B cell (primary cell): ENCODE data around the gene PPP1R15A. TPM values are rescaled to one million over a fixed set of nuclear protein-coding genes. Genes with fewer than 3 reads are reported as not detected.
"Not testable (repeated sequence)": the region's sequence is repeated elsewhere in the genome, so short reads cannot be mapped to it uniquely, and the experiment has no call there.

Source experiments
- ATAC-seq: fragments of 200-7000 bp; cut with Tn5 transposase; one replicate; pipeline ENCODE4 v1.10.0; 2021; ENCODE audit warnings: low read depth, mild to moderate bottlenecking, moderate number of reproducible peaks, moderate library complexity
- CTCF ChIA-PET: fragments of 350-600 bp; sonication (Branson Sonifier 250); formaldehyde crosslinking; loops from one replicate; lab custom pipeline; 2021; ENCODE audit warnings: antibody characterized with exemption, inconsistent platforms; lab: Charles Lee
- POLR2A ChIA-PET: fragments of 350-600 bp; sonication (Branson Sonifier 250); formaldehyde crosslinking; loops from one replicate; lab custom pipeline; 2021; ENCODE audit warnings: antibody characterized with exemption; lab: Charles Lee
- DNase-seq: peaks from one replicate; pipeline ENCODE4 v3.0.0; 2013
- H2AFZ ChIP-seq: 2 replicates; pipeline ENCODE4 v1.6.1; 2012; ENCODE audit warnings: mild to moderate bottlenecking, low read depth, low read length; ENCODE audit not compliant: insufficient read depth, poor library complexity, severe bottlenecking
- H3K27ac ChIP-seq, 2 donors: 1 replicate in 1 of 2; 2 replicates in 1 of 2; pipeline ENCODE4 v1.5.1; 2012 to 2013; ENCODE audit warnings: low read length in 2 of 2, mild to moderate bottlenecking in 2 of 2, moderate library complexity in 1 of 2
- H3K27me3 ChIP-seq, 4 experiments: fragments of 200-600 bp in 1 of 4; sonication (generic) in 1 of 4; replicated peaks in 1 of 4; 1 replicate in 2 of 4; 2 replicates in 2 of 4; pipeline versions ENCODE4 v1.6.1 to v1.7.0; 2013 to 2016; ENCODE audit warnings: low read length in 3 of 4, mild to moderate bottlenecking in 2 of 4, mixed read lengths in 1 of 4, moderate library complexity in 1 of 4; ENCODE audit not compliant: insufficient read depth in 4 of 4, control insufficient read depth in 3 of 4; ENCODE audit errors: control extremely low read depth in 1 of 4
- H3K36me3 ChIP-seq, 2 experiments: replicated peaks in 1 of 2; 1 replicate in 1 of 2; 2 replicates in 1 of 2; pipeline versions ENCODE4 v1.6.1 to v1.7.1; 2013; ENCODE audit warnings: low read length in 1 of 2; ENCODE audit not compliant: insufficient read depth in 2 of 2, control insufficient read depth in 1 of 2; ENCODE audit errors: control extremely low read depth in 1 of 2, extremely low read depth in 1 of 2
- H3K4me1 ChIP-seq, 2 donors: fragments of 200-600 bp in 1 of 2; sonication (generic) in 1 of 2; 1 replicate in 1 of 2; 2 replicates in 1 of 2; pipeline versions ENCODE4 v1.5.1 to v1.6.1; 2013 to 2017; ENCODE audit warnings: low read length in 2 of 2; ENCODE audit not compliant: control insufficient read depth in 2 of 2, insufficient read depth in 2 of 2
- H3K4me2 ChIP-seq: replicated peaks from 2 replicates; pipeline ENCODE3; 2012; ENCODE audit warnings: mild to moderate bottlenecking, low read depth, low read length; ENCODE audit not compliant: poor library complexity, severe bottlenecking
- H3K4me3 ChIP-seq, 5 experiments: fragments of 200-600 bp in 1 of 5; sonication (generic) in 1 of 5; 1 replicate in 3 of 5; 2 replicates in 2 of 5; pipeline versions ENCODE4 v1.5.1 to v1.7.0; 2011 to 2016; ENCODE audit warnings: low read length in 4 of 5, mild to moderate bottlenecking in 4 of 5, low read depth in 2 of 5, control low read depth in 1 of 5, moderate library complexity in 1 of 5; ENCODE audit not compliant: insufficient read depth in 1 of 5; ENCODE audit errors: control extremely low read depth in 1 of 5, extremely low read depth in 1 of 5
- H3K79me2 ChIP-seq: fragments of 200-600 bp; sonication (generic); one replicate; pipeline ENCODE4 v1.6.0; 2016; ENCODE audit warnings: low read length; ENCODE audit not compliant: control insufficient read depth, insufficient read depth
- H3K9ac ChIP-seq: fragments of 200-600 bp; sonication (generic); 2 replicates; pipeline ENCODE4 v1.6.1; 2017; ENCODE audit warnings: mild to moderate bottlenecking, low read length, moderate library complexity
- H3K9me3 ChIP-seq, 3 donors: one replicate each; pipeline versions ENCODE4 v1.6.1 to v1.7.1; 2013; ENCODE audit warnings: low read length in 2 of 3; ENCODE audit not compliant: control insufficient read depth in 2 of 3, insufficient read depth in 1 of 3; ENCODE audit errors: control extremely low read depth in 1 of 3
- H4K20me1 ChIP-seq: 2 replicates; pipeline ENCODE4 v1.6.0; 2012; ENCODE audit warnings: mild to moderate bottlenecking, low read length; ENCODE audit not compliant: insufficient read depth, control insufficient read depth, poor library complexity, severe bottlenecking
- H3K27ac Mint-ChIP-seq: one replicate; pipeline ENCODE4 v1.8.0; 2021; ENCODE audit warnings: mixed read lengths
- H3K27me3 Mint-ChIP-seq: one replicate; pipeline ENCODE4 v1.8.0; 2021; ENCODE audit warnings: mixed read lengths
- H3K4me1 Mint-ChIP-seq: one replicate; pipeline ENCODE4 v1.8.0; 2021; ENCODE audit warnings: mixed read lengths
- H3K4me3 Mint-ChIP-seq: one replicate; pipeline ENCODE4 v1.8.0; 2021; ENCODE audit warnings: mixed read lengths
- H3K9me3 Mint-ChIP-seq: one replicate; pipeline ENCODE4 v1.8.0; 2022; ENCODE audit warnings: mixed read lengths; ENCODE audit not compliant: insufficient read depth
- EZH2 ChIP-seq: IDR thresholded peaks from 2 replicates; pipeline ENCODE4 v1.6.1; 2012; ENCODE audit warnings: borderline replicate concordance, low read depth, mild to moderate bottlenecking, moderate library complexity, low read length; ENCODE audit not compliant: insufficient read depth, poor library complexity, severe bottlenecking
- WGBS: methylation state at CpG from one replicate; pipeline ENCODE4 v1.1.5; 2013; ENCODE audit warnings: missing lambda C conversion rate; ENCODE audit not compliant: insufficient coverage; 5-methylcytosine and 5-hydroxymethylcytosine counted together
- intact Hi-C: fragments of 100-400 bp; cut with micrococcal nuclease; formaldehyde crosslinking; loops from one replicate; pipeline ENCODE4 v1.10.0; 2022
- polyA plus RNA-seq: library from polyadenylated mRNA; depleted of rRNA; stranded (reverse); fragments of >200 nt; gene quantifications from 2 replicates; pipeline ENCODE4 v1.2.3, GENCODE V29; 2012
- total RNA-seq, 2 donors: library from RNA; stranded (reverse); fragments of 120-200 nt in 1 of 2; gene quantifications; 1 replicate in 1 of 2; 2 replicates in 1 of 2; pipeline versions ENCODE4 v1.2.3 to v1.2.4, GENCODE V29; 2013 to 2022
- TF ChIP-seq, protein P1 (sequence below): fragments of 200-600 bp; IDR thresholded peaks from one replicate; pipeline ENCODE4 v1.8.0; 2022; ENCODE audit warnings: antibody characterized with exemption, mild to moderate bottlenecking

PPP1R15A gene
- total and polyA plus RNA-seq, 2 donors (not counting 1 experiment from before 2014, with no cell fraction given), result 122 to 1,029 TPM

DNA sequence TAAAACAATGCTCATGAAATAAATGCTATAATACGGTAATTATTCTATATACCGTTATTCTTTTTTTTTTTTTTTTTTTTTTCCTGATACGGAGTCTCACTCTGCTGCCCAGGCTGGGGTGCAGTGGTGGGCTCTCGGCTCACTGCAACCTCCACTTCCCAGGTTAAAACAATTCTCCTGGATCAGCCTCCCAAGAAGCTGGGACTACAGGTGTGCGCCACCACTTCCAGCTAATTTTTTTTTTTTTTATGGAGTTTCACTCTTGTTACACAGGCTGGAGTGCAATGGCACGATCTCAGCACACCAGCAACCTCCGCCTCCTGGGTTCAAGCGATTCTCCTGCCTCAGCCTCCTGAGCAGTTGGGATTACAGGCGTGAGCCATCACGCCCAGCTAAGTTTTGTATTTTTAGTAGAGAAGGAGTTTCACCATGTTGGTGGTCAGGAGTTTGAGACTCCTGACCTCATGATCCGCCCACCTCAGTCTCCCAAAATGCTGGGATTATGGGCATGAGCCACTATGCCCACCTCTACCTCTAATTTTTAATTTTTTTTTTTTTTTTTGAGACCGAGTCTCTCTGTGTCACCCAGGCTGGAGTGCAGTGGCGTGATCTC is 6.9 kb downstream of the PPP1R15A start:
- Histone ChIP-seq H3K27ac (no peak overlapping the region), H4K20me1 (peaks cover 31% of the 10 kb centered on the region), H3K4me2 (no peak overlapping the region), H3K9ac (no peak overlapping the region), H3K79me2 (peaks cover 34% of the 10 kb centered on the region), H3K4me1 (peaks cover 19 to 47% of the 10 kb centered on the region in 2 donors), H3K36me3 (peaks cover 0 to 34% of the 10 kb centered on the region in 2 experiments), H2AFZ (no peak overlapping the region), H3K27me3 (no peaks in the 10 kb centered on the region), H3K9me3 (peaks cover 0 to 3% (median 0%) of the 10 kb centered on the region in 3 donors), H3K4me3 (no peak overlapping the region)
- Mint-ChIP-seq H3K4me3 (no peak overlapping the region), H3K4me1 (peaks cover 37% of the 10 kb centered on the region), H3K27me3 (no peaks in the 10 kb centered on the region), H3K27ac (no peak overlapping the region), H3K9me3 (no peaks in the 10 kb centered on the region)
- ATAC-seq, result no peak
- no peak for TF ChIP-seq EZH2
- TF ChIP-seq, protein P1, sequence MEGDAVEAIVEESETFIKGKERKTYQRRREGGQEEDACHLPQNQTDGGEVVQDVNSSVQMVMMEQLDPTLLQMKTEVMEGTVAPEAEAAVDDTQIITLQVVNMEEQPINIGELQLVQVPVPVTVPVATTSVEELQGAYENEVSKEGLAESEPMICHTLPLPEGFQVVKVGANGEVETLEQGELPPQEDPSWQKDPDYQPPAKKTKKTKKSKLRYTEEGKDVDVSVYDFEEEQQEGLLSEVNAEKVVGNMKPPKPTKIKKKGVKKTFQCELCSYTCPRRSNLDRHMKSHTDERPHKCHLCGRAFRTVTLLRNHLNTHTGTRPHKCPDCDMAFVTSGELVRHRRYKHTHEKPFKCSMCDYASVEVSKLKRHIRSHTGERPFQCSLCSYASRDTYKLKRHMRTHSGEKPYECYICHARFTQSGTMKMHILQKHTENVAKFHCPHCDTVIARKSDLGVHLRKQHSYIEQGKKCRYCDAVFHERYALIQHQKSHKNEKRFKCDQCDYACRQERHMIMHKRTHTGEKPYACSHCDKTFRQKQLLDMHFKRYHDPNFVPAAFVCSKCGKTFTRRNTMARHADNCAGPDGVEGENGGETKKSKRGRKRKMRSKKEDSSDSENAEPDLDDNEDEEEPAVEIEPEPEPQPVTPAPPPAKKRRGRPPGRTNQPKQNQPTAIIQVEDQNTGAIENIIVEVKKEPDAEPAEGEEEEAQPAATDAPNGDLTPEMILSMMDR, result no peak
- CTCF ChIA-PET, result interaction anchor here (7.5 kb wide), 1 partner anchor 92 kb away, joined by 30 read pairs; no protein-coding TSS in a partner anchor
- WGBS, result 96% methylated on average over 9 of the region's 13 CpGs
- intact Hi-C loops, result no loop called here
- DNase-seq, result no peak
- POLR2A ChIA-PET, result interaction anchor here (0.6 kb wide), 1 partner anchor 62 kb away, joined by 4 read pairs; no protein-coding TSS in a partner anchor

DNA sequence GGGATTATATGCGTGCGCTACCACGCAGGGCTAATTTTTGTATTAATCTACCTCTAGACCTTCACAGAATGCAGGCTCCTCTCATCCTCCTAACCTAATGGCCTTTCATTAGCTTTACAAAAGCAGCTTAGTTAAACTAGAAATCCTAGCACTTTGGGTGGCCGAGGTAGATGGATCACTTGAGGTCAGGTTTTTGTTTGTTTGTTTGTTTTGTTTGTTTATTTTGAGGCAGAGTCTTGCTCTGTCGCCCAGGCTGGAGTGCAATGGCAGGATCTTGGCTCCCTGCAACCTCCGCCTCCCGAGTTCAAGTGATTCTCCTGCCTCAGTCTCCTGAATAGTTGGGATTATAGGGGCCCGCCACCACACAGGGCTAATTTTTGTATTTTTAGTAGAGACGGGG is 7.5 kb downstream of the PPP1R15A start:
- H3K4me3 ChIP-seq, H3K27me3 ChIP-seq, H3K27ac ChIP-seq, H3K9ac ChIP-seq, H3K9me3 Mint-ChIP-seq, H3K27ac Mint-ChIP-seq, POLR2A ChIA-PET, H3K4me2 ChIP-seq, ATAC-seq, H3K9me3 ChIP-seq, H3K4me3 Mint-ChIP-seq, intact Hi-C loops, DNase-seq, H2AFZ ChIP-seq, H3K27me3 Mint-ChIP-seq: not testable (repeated sequence)
- Histone ChIP-seq H3K36me3 (peaks cover 0 to 28% of the 10 kb centered on the region in 2 experiments), H4K20me1 (peaks cover 25% of the 10 kb centered on the region), H3K4me1 (peaks cover 13 to 41% of the 10 kb centered on the region in 2 donors), H3K79me2 (peaks cover 28% of the 10 kb centered on the region)
- H3K4me1 Mint-ChIP-seq, result peaks cover 32% of the 10 kb centered on the region
- 100% methylated on average over 1 of the region's 9 CpGs for WGBS
- CTCF ChIA-PET, result interaction anchor here (1.7 kb wide), 1 partner anchor 329 kb away, joined by 5 read pairs; no protein-coding TSS in a partner anchor
